ENCODE data around the gene UBL4A.

Gene UBL4A

GRCh38 chrX:154486396-154487207, at the start of gene UBL4A:
UBL4A (minus strand) TSS chrX:154486615; CDS start chrX:154486584, 31 bp downstream.
- no peaks in the 10 kb centered on the region for H3K27me3 ChIP-seq (ENCODE audit: control insufficient read depth, insufficient read depth, low read length)
- no peak within 1 kb of the TSS for H3K9ac ChIP-seq
- peak within 1 kb of the TSS; percentile 57 for H3K4me3 ChIP-seq (ENCODE audit: low read depth, low read length)
- no peaks in the 10 kb centered on the region for H3K4me1 ChIP-seq
- H3K79me2 ChIP-seq: no peaks in the 10 kb centered on the region
- peak within 1 kb of the TSS; percentile 68 for H3K4me2 ChIP-seq (ENCODE audit: low read length)
- peak within 1 kb of the TSS; percentile 54 for H3K27ac ChIP-seq
- no peak for TF ChIP-seq CTCF (IDR thresholded peaks at IDR 0.05)
- H3K9me3 ChIP-seq (ENCODE audit: control insufficient read depth, low read length): no peaks in the 10 kb centered on the region
- H2AFZ ChIP-seq: peak within 1 kb of the TSS; percentile 68
- H3K36me3 ChIP-seq (ENCODE audit: control insufficient read depth, insufficient read depth, low read length): no peaks in the 10 kb centered on the region

DNA sequence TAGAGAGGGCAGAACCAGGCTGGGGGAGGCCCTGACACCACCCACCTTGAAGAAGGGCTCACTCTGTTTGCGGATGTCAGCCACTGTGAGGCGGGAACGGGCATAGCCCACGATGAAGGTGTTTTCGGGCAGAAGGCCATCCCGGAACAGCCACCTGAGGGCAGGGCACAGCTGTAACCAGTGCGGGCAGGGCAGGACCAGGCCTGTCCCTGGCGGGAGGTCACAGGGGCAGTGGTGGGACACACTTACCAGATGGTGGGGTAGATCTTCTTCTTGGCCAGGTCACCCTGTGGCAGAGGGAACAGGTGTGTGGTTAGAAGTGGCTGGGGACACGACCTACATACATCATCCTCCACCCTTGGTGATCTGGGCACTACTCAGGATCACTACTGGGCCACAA, 49.5 kb upstream of the UBL4A start:
- Histone ChIP-seq H3K79me2 (no peaks in the 10 kb centered on the region), H2AFZ (no peak overlapping the region), H3K4me1 (no peaks in the 10 kb centered on the region), H3K9me3 (ENCODE audit: control insufficient read depth, low read length) (no peaks in the 10 kb centered on the region), H3K27me3 (ENCODE audit: control insufficient read depth, insufficient read depth, low read length) (no peaks in the 10 kb centered on the region), H3K4me2 (ENCODE audit: low read length) (no peak overlapping the region), H3K9ac (no peak overlapping the region), H3K36me3 (ENCODE audit: control insufficient read depth, insufficient read depth, low read length) (no peaks in the 10 kb centered on the region), H3K4me3 (ENCODE audit: low read depth, low read length) (no peak overlapping the region), H3K27ac (no peak overlapping the region)
- TF ChIP-seq CTCF (IDR thresholded peaks at IDR 0.05): no peak

DNA sequence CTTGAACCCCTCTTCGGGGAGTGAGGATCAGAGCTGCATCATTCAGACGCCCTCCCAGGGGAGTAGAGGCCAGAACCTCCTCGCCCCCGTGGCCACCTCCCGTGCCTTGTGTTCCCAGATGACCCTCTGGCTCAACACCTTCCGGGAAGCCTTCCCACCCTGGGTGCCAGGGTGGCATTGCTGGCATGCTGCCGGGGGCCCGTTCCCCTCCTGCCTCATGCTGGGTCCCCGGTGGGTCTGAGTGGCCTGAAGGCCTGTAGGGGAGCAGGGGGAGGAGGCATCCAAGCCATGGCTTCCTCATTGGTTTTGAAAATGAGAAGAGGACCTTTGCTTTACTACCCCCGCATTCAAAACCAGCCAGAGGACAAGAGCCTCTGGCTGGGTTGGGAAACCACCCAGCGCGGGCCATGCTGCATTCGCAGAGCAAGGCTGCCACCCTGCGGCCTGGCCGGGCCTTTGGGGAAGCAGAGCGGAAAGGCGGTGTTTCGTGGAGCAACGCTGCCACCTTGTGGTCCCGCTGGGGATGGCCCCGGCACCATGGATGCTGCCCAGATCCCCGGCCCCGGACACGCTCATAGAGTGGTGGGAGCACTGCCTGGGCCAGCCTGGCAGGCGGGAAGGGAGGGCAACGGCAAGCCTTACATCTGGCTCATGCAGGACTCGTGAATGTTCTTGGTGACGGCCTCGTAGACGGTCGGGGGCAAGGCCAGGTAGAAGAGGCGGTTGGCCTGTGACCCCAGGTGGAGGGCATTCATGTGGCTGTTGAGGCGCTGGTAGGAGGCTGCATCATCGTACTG, 48.3 kb upstream of the UBL4A start:
- no peaks in the 10 kb centered on the region for H3K4me1 ChIP-seq
- TF ChIP-seq CTCF (IDR thresholded peaks at IDR 0.05): peak; percentile 97
- no peaks in the 10 kb centered on the region for H3K9me3 ChIP-seq (ENCODE audit: control insufficient read depth, low read length)
- no peak overlapping the region for H3K27ac ChIP-seq
- H3K4me3 ChIP-seq (ENCODE audit: low read depth, low read length): no peak overlapping the region
- H3K36me3 ChIP-seq (ENCODE audit: control insufficient read depth, insufficient read depth, low read length): no peaks in the 10 kb centered on the region
- no peak overlapping the region for H3K9ac ChIP-seq
- no peaks in the 10 kb centered on the region for H3K79me2 ChIP-seq
- no peak overlapping the region for H2AFZ ChIP-seq
- no peaks in the 10 kb centered on the region for H3K27me3 ChIP-seq (ENCODE audit: control insufficient read depth, insufficient read depth, low read length)
- no peak overlapping the region for H3K4me2 ChIP-seq (ENCODE audit: low read length)

DNA sequence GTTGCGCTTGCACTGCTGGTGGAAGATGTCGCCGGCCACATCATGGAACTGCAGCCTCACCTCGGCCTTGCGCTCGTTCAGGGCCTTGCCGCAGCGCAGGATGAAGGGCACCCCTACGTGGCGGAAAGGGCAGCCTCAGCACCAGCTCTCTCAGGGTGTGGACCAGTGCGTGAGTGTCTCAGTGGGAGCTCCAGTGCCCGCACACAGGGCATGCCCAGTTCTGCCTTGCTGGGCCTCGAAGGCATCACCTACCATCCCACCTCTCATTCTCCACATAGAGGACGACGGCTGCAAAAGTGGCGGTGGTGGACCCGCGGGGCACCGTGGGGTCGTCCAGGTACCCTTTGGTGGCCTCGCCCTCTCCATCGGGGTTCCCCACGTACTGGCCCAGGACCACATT, 46.3 kb upstream of the UBL4A start:
- Histone ChIP-seq H3K4me1 (no peaks in the 10 kb centered on the region), H3K9ac (no peak overlapping the region), H3K4me3 (ENCODE audit: low read depth, low read length) (no peak overlapping the region), H2AFZ (no peak overlapping the region), H3K79me2 (no peaks in the 10 kb centered on the region), H3K27me3 (ENCODE audit: control insufficient read depth, insufficient read depth, low read length) (no peaks in the 10 kb centered on the region), H3K27ac (no peak overlapping the region), H3K4me2 (ENCODE audit: low read length) (no peak overlapping the region), H3K36me3 (ENCODE audit: control insufficient read depth, insufficient read depth, low read length) (no peaks in the 10 kb centered on the region), H3K9me3 (ENCODE audit: control insufficient read depth, low read length) (no peaks in the 10 kb centered on the region)
- no peak for TF ChIP-seq CTCF (IDR thresholded peaks at IDR 0.05)

Measured in parathyroid adenoma (tissue), 2 donors.